Measurements from ENCODE around the gene GNAT2. TPM values are rescaled to one million over a fixed set of nuclear protein-coding genes. Genes with fewer than 3 reads are reported as not detected.

The GNAT2 gene
- total and polyA plus RNA-seq, 3 donors from 2014 or later = 2.8 to 4.1 (median 3.0) TPM

GRCh38 chr1:109657970-109658369 lies 38.6 kb upstream of the GNAT2 start:
- H3K36me3 ChIP-seq (ENCODE audit: low read depth, missing control alignments) = no peaks in the 10 kb centered on the region
- no peaks in the 10 kb centered on the region for H3K27me3 ChIP-seq
- DNase-seq = no peak
- WGBS, 2 donors = 76 to 83% methylated on average over 7 of the region's 7 CpGs
- H3K4me1 ChIP-seq = peaks cover 29% of the 10 kb centered on the region
- no peaks in the 10 kb centered on the region for H3K9me3 ChIP-seq
- TF ChIP-seq CTCF (IDR thresholded peaks at IDR 0.05) (no peak), POLR2A (IDR thresholded peaks at IDR 0.05) (no peak)
- no peak overlapping the region for H3K4me3 ChIP-seq
- intact Hi-C loops (cut with DNase I; ENCODE audit: low total_unique reads) = no loop called here
- H3K27ac ChIP-seq = no peak overlapping the region

- peak overlapping the region in 1 of 2 donors; percentile 81 for H3K27ac ChIP-seq
- no peak overlapping the region for H3K4me3 ChIP-seq
- intact Hi-C loops (cut with DNase I; ENCODE audit: low total_unique reads) = no loop called here
- H3K9me3 ChIP-seq = no peaks in the 10 kb centered on the region
- TF ChIP-seq CTCF (IDR thresholded peaks at IDR 0.05) = no peak
- TF ChIP-seq POLR2A (IDR thresholded peaks at IDR 0.05) = no peak
- peaks cover 29% of the 10 kb centered on the region for H3K4me1 ChIP-seq
- no peaks in the 10 kb centered on the region for H3K36me3 ChIP-seq (ENCODE audit: low read depth, missing control alignments)
- 93 to 100% methylated on average over 1 to 4 of the region's 4 CpGs for WGBS, 2 donors
- H3K27me3 ChIP-seq = no peaks in the 10 kb centered on the region
- DNase-seq = no peak
Measured at GRCh38 chr1:109657395-109657794, 38.0 kb upstream of the GNAT2 start.

- Histone ChIP-seq H3K27me3 (no peaks in the 10 kb centered on the region), H3K4me1 (peaks cover 29% of the 10 kb centered on the region), H3K9me3 (no peaks in the 10 kb centered on the region), H3K4me3 (peak within 1 kb of the TSS; percentile 66 to 68), H3K36me3 (ENCODE audit: low read depth, missing control alignments) (no peaks in the 10 kb centered on the region), H3K27ac (peak within 1 kb of the TSS; percentile 81 to 93)
- no peak for TF ChIP-seq POLR2A (IDR thresholded peaks at IDR 0.05)
- peak in 1 of 3 experiments; percentile 9 for TF ChIP-seq CTCF (IDR thresholded peaks at IDR 0.05)
- 1 to 2% methylated on average over 29 to 52 of the region's 54 CpGs for WGBS, 2 donors
- intact Hi-C loops (cut with DNase I; ENCODE audit: low total_unique reads) = no loop called here
- peak; percentile 93 for DNase-seq
Measured at GRCh38 chr1:109655615-109656519, 36.5 kb upstream of the GNAT2 start, which contains the start of gene GSTM4. Gene GSTM4, plus strand, starts transcription at chr1:109656099. Its CDS starts 291 bp downstream, at chr1:109656390.

- 61 to 79% methylated on average over 12 of the region's 12 CpGs for WGBS, 2 donors
- TF ChIP-seq CTCF (IDR thresholded peaks at IDR 0.05) = no peak
- no peak for TF ChIP-seq POLR2A (IDR thresholded peaks at IDR 0.05)
- Histone ChIP-seq H3K36me3 (ENCODE audit: low read depth, missing control alignments) (no peaks in the 10 kb centered on the region), H3K4me1 (peaks cover 28% of the 10 kb centered on the region), H3K9me3 (no peaks in the 10 kb centered on the region), H3K27me3 (no peaks in the 10 kb centered on the region), H3K4me3 (no peak overlapping the region), H3K27ac (peak overlapping the region in 1 of 2 donors; percentile 93)
- no peak for DNase-seq
- intact Hi-C loops (cut with DNase I; ENCODE audit: low total_unique reads) = no loop called here
Measured at GRCh38 chr1:109654519-109654918, 35.1 kb upstream of the GNAT2 start.
